ENCODE results near the gene DCTN2.

The DCTN2 gene

GRCh38 chr12:57549203-57549908, 2.4 kb upstream of the DCTN2 start:
- DNase-seq, result no peak

GRCh38 chr12:57548488-57548887, 1.5 kb upstream of the DCTN2 start:
- no peak for DNase-seq

- no peak for DNase-seq
Observed at GRCh38 chr12:57548013-57548315, 972 bp upstream of the DCTN2 start.

GRCh38 chr12:57547288-57548012, 458 bp upstream of the DCTN2 start:
- no peak for DNase-seq

GRCh38 chr12:57545809-57546437, 1.1 kb downstream of the DCTN2 start:
- DNase-seq, result no peak

- no peak for DNase-seq
Observed at GRCh38 chr12:57543581-57543980, 3.4 kb downstream of the DCTN2 start.

GRCh38 chr12:57541717-57542116, 5.3 kb downstream of the DCTN2 start:
- no peak for DNase-seq

- no peak for DNase-seq
Observed at GRCh38 chr12:57541001-57541400, 6.0 kb downstream of the DCTN2 start.

- no peak for DNase-seq
Observed at GRCh38 chr12:57539134-57539768, 7.7 kb downstream of the DCTN2 start.

GRCh38 chr12:57536597-57536942, 10.4 kb downstream of the DCTN2 start:
- DNase-seq, result no peak

- no peak for DNase-seq
Observed at GRCh38 chr12:57535764-57536596, 11.0 kb downstream of the DCTN2 start.

GRCh38 chr12:57534991-57535543, 11.9 kb downstream of the DCTN2 start:
- DNase-seq, result no peak

GRCh38 chr12:57534250-57534649, 12.7 kb downstream of the DCTN2 start:
- no peak for DNase-seq

GRCh38 chr12:57533108-57533507, 13.9 kb downstream of the DCTN2 start:
- DNase-seq, result no peak

- no peak for DNase-seq
Observed at GRCh38 chr12:57531836-57532235, 15.2 kb downstream of the DCTN2 start.

GRCh38 chr12:57530396-57531142, 16.4 kb downstream of the DCTN2 start:
- DNase-seq, result no peak

- no peak for DNase-seq
Observed at GRCh38 chr12:57529831-57530230, 17.2 kb downstream of the DCTN2 start.

GRCh38 chr12:57528831-57529555, 18.0 kb downstream of the DCTN2 start:
- no peak for DNase-seq

- DNase-seq, result no peak
Observed at GRCh38 chr12:57528176-57528575, 18.8 kb downstream of the DCTN2 start.

GRCh38 chr12:57527184-57527583, 19.8 kb downstream of the DCTN2 start:
- no peak for DNase-seq

GRCh38 chr12:57526477-57527126, 20.4 kb downstream of the DCTN2 start:
- no peak for DNase-seq

Measured in NCI-H1694 treated with DMSO at 0.1 percent for 48 hours (cell line).